Caco-2 (cell line): Measurements from ENCODE around the gene USP9X. TPM values are rescaled to one million over a fixed set of nuclear protein-coding genes. Genes with fewer than 3 reads are reported as not detected.
"Not testable (repeated sequence)": the region's sequence is repeated elsewhere in the genome, so short reads cannot be mapped to it uniquely, and the experiment has no call there.

Source experiments
- BruUV-seq: library from RNA; stranded (reverse); fragments of 400-500 nt; replicated peaks from 2 replicates; lab custom pipeline; 2021; lab: Mats Ljungman, UMichigan
- CTCF ChIA-PET: fragments of 300-600 bp; sonication (Branson Sonifier 250); formaldehyde crosslinking; loops from one replicate; lab custom pipeline; 2022; ENCODE audit warnings: antibody characterized with exemption; lab: Charles Lee
- POLR2A ChIA-PET: fragments of 300-600 bp; sonication (Branson Sonifier 250); formaldehyde crosslinking; loops from one replicate; lab custom pipeline; 2022; ENCODE audit warnings: antibody characterized with exemption; lab: Charles Lee
- DNase-seq, 2 experiments: peaks; one replicate each; pipeline versions ENCODE4 v3.0.0 to v3.0.0-alpha.2; 2020 to 2022
- H3K27me3 ChIP-seq: replicated peaks from 2 replicates; pipeline ENCODE4 v1.6.0; 2011; ENCODE audit warnings: low read length; ENCODE audit not compliant: control insufficient read depth, insufficient read depth
- H3K36me3 ChIP-seq: 2 replicates; pipeline ENCODE4 v1.5.1; 2011; ENCODE audit warnings: low read length; ENCODE audit not compliant: control insufficient read depth, insufficient read depth
- H3K4me1 ChIP-seq: fragments of 250-450 bp; sonication (Bioruptor Pico); 2 replicates; pipeline ENCODE4 v1.5.1; 2020; ENCODE audit warnings: mild to moderate bottlenecking
- H3K4me3 ChIP-seq: 2 replicates; pipeline ENCODE4 v1.5.1; 2011; ENCODE audit warnings: low read depth, mild to moderate bottlenecking, control low read depth, low read length
- H3K9me3 ChIP-seq: fragments of 250-450 bp; sonication (Bioruptor Pico); 2 replicates; pipeline ENCODE4 v1.5.1; 2020; ENCODE audit warnings: mild to moderate bottlenecking, moderate library complexity
- H3K27ac Mint-ChIP-seq: one replicate; pipeline ENCODE4 v1.8.0; 2022; ENCODE audit warnings: mixed read lengths; ENCODE audit not compliant: unreplicated experiment
- H3K27me3 Mint-ChIP-seq: one replicate; pipeline ENCODE4 v1.8.0; 2022; ENCODE audit warnings: mixed read lengths; ENCODE audit not compliant: insufficient read depth, unreplicated experiment
- H3K36me3 Mint-ChIP-seq: one replicate; pipeline ENCODE4 v1.8.0; 2022; ENCODE audit warnings: mild to moderate bottlenecking, mixed read lengths; ENCODE audit not compliant: insufficient read depth, unreplicated experiment
- H3K4me1 Mint-ChIP-seq: one replicate; pipeline ENCODE4 v1.8.0; 2022; ENCODE audit warnings: low read depth, mixed read lengths; ENCODE audit not compliant: unreplicated experiment
- H3K4me3 Mint-ChIP-seq: one replicate; pipeline ENCODE4 v1.8.0; 2022; ENCODE audit warnings: mild to moderate bottlenecking, moderate library complexity, mixed read lengths; ENCODE audit not compliant: unreplicated experiment
- H3K9me3 Mint-ChIP-seq: one replicate; pipeline ENCODE4 v1.8.0; 2022; ENCODE audit warnings: mixed read lengths; ENCODE audit not compliant: unreplicated experiment
- CTCF ChIP-seq, 2 experiments: fragments of 200-600 bp in 1 of 2; IDR thresholded peaks; 1 replicate in 1 of 2; 2 replicates in 1 of 2; pipeline versions ENCODE4 v1.5.1 to v1.8.0; 2011 to 2022; ENCODE audit warnings: antibody characterized with exemption in 1 of 2, control low read depth in 1 of 2, inconsistent platforms in 1 of 2, low read depth in 1 of 2, low read length in 1 of 2, mild to moderate bottlenecking in 1 of 2, moderate library complexity in 1 of 2; ENCODE audit not compliant: insufficient read depth in 1 of 2, severe bottlenecking in 1 of 2, unreplicated experiment in 1 of 2
- intact Hi-C: fragments of 100-400 bp; cut with micrococcal nuclease; formaldehyde crosslinking; loops from one replicate; pipeline ENCODE4 v1.10.0; 2022; ENCODE audit not compliant: unreplicated experiment
- total RNA-seq: library from RNA; stranded (reverse); gene quantifications from 2 replicates; pipeline ENCODE4 v1.2.3, GENCODE V29; 2022

Gene USP9X
- total RNA-seq, 1 experiment from 2014 or later = 73.7 TPM

GRCh38 chrX:41233988-41234387 is 148.7 kb downstream of the USP9X start:
- ChIA-PET POLR2A (no interaction called here), CTCF (no interaction called here)
- Mint-ChIP-seq H3K27ac (no peak overlapping the region), H3K9me3 (no peaks in the 10 kb centered on the region), H3K27me3 (no peaks in the 10 kb centered on the region), H3K36me3 (peaks cover 40% of the 10 kb centered on the region), H3K4me1 (no peaks in the 10 kb centered on the region), H3K4me3 (no peak overlapping the region)
- no peaks in the 10 kb centered on the region for H3K4me1 ChIP-seq
- H3K27me3 ChIP-seq = no peaks in the 10 kb centered on the region
- no peaks in the 10 kb centered on the region for H3K36me3 ChIP-seq
- DNase-seq = no peak
- no peak overlapping the region for H3K4me3 ChIP-seq
- H3K9me3 ChIP-seq = no peaks in the 10 kb centered on the region
- TF ChIP-seq CTCF (IDR thresholded peaks at IDR 0.05; ENCODE audit: insufficient read depth in 1 of 2, low read depth in 1 of 2, low read length in 1 of 2, severe bottlenecking in 1 of 2, unreplicated experiment in 1 of 2) = no peak
- BruUV-seq = no TSS peak
- intact Hi-C loops = no loop called here

- CTCF ChIA-PET, H3K9me3 ChIP-seq, H3K27me3 ChIP-seq, H3K27ac Mint-ChIP-seq, DNase-seq, H3K4me1 Mint-ChIP-seq, BruUV-seq, H3K4me3 Mint-ChIP-seq, H3K36me3 ChIP-seq, H3K4me3 ChIP-seq, POLR2A ChIA-PET, intact Hi-C loops, H3K9me3 Mint-ChIP-seq, H3K27me3 Mint-ChIP-seq, H3K4me1 ChIP-seq: not testable (repeated sequence)
- peaks cover 37% of the 10 kb centered on the region for H3K36me3 Mint-ChIP-seq
These were observed 149.2 kb downstream of the USP9X start for GRCh38 chrX:41234471-41234870.

- H3K4me3 Mint-ChIP-seq = no peak overlapping the region
- Histone ChIP-seq H3K4me1 (no peaks in the 10 kb centered on the region), H3K4me3 (no peak overlapping the region), H3K36me3 (no peaks in the 10 kb centered on the region), H3K27me3 (no peaks in the 10 kb centered on the region), H3K9me3 (no peaks in the 10 kb centered on the region)
- ChIA-PET POLR2A (no interaction called here), CTCF (no interaction called here)
- no peaks in the 10 kb centered on the region for H3K4me1 Mint-ChIP-seq
- TF ChIP-seq CTCF (IDR thresholded peaks at IDR 0.05; ENCODE audit: insufficient read depth in 1 of 2, low read depth in 1 of 2, low read length in 1 of 2, severe bottlenecking in 1 of 2, unreplicated experiment in 1 of 2) = no peak
- DNase-seq = no peak
- H3K36me3 Mint-ChIP-seq = peaks cover 33% of the 10 kb centered on the region
- intact Hi-C loops = no loop called here
- H3K27ac Mint-ChIP-seq = no peak overlapping the region
- H3K9me3 Mint-ChIP-seq = no peaks in the 10 kb centered on the region
- H3K27me3 Mint-ChIP-seq = no peaks in the 10 kb centered on the region
- no TSS peak for BruUV-seq
These were observed 149.7 kb downstream of the USP9X start for GRCh38 chrX:41234962-41235361.

- Mint-ChIP-seq H3K36me3 (peaks cover 26% of the 10 kb centered on the region), H3K4me1 (no peaks in the 10 kb centered on the region), H3K9me3 (no peaks in the 10 kb centered on the region), H3K4me3 (no peak overlapping the region), H3K27ac (no peak overlapping the region), H3K27me3 (no peaks in the 10 kb centered on the region)
- H3K36me3 ChIP-seq = no peaks in the 10 kb centered on the region
- DNase-seq = no peak
- TF ChIP-seq CTCF (IDR thresholded peaks at IDR 0.05; ENCODE audit: insufficient read depth in 1 of 2, low read depth in 1 of 2, low read length in 1 of 2, severe bottlenecking in 1 of 2, unreplicated experiment in 1 of 2) = no peak
- no peaks in the 10 kb centered on the region for H3K9me3 ChIP-seq
- H3K4me1 ChIP-seq = no peaks in the 10 kb centered on the region
- no peaks in the 10 kb centered on the region for H3K27me3 ChIP-seq
- no peak overlapping the region for H3K4me3 ChIP-seq
- POLR2A ChIA-PET = interaction anchor here (0.6 kb wide), 1 partner anchor 10 kb away, joined by 3 read pairs; no protein-coding TSS in a partner anchor
- intact Hi-C loops = no loop called here
- CTCF ChIA-PET = interaction anchor here (0.7 kb wide), 1 partner anchor 33 kb away, joined by 3 read pairs; no protein-coding TSS in a partner anchor
- BruUV-seq = no TSS peak
These were observed 151.4 kb downstream of the USP9X start for GRCh38 chrX:41236629-41237028.
